Thyroid gland (tissue), 4 donors: ENCODE data around the gene SPATA31C1. TPM values are rescaled to one million over a fixed set of nuclear protein-coding genes. Genes with fewer than 3 reads are reported as not detected.

ENCODE experiments used
- DNase-seq, 2 donors: peaks; one replicate each; pipeline ENCODE4 v3.0.0-alpha.2; 2019
- H3K27ac ChIP-seq, 3 donors: fragments of 200-600 bp; sonication (generic); 1 replicate in 2 of 3; 2 replicates in 1 of 3; pipeline ENCODE4 v1.5.1; 2016 to 2019; ENCODE audit warnings: mild to moderate bottlenecking in 1 of 3, moderate library complexity in 1 of 3
- H3K27me3 ChIP-seq: fragments of 200-600 bp; sonication (generic); one replicate; pipeline ENCODE4 v1.5.1; 2019
- H3K36me3 ChIP-seq, 2 donors: fragments of 200-600 bp; sonication (generic); one replicate each; pipeline ENCODE4 v1.5.1; 2016 to 2019
- H3K4me1 ChIP-seq, 2 donors: fragments of 200-600 bp; sonication (generic); one replicate each; pipeline ENCODE4 v1.5.1; 2017 to 2019
- H3K4me3 ChIP-seq, 3 donors: fragments of 200-600 bp; sonication (generic); replicated peaks in 1 of 3; 1 replicate in 2 of 3; 2 replicates in 1 of 3; pipeline ENCODE4 v1.5.1; 2016; ENCODE audit warnings: mild to moderate bottlenecking in 1 of 3
- H3K9me3 ChIP-seq: fragments of 200-600 bp; sonication (generic); one replicate; pipeline ENCODE4 v1.5.1; 2017
- POLR2A ChIP-seq, 2 donors: fragments of 450-650 bp; IDR thresholded peaks; one replicate each; pipeline ENCODE4 v1.6.1; 2017; ENCODE audit warnings: antibody characterized with exemption in 2 of 2, mild to moderate bottlenecking in 2 of 2, moderate library complexity in 1 of 2
- whole genome bisulfite sequencing, 2 donors: methylation state at CpG; one replicate each; pipeline ENCODE4 v1.1.5; 2017; 5-methylcytosine and 5-hydroxymethylcytosine counted together
- intact Hi-C: fragments of 100-400 bp; cut with DNase I; formaldehyde crosslinking; loops from one replicate; pipeline ENCODE4 v1.15.1; 2023
- total RNA-seq, 4 donors: library from RNA; depleted of rRNA; stranded (reverse); fragments of >200 nt; gene quantifications; one replicate each; pipeline ENCODE4 v1.2.3, GENCODE V29; 2016
- TF ChIP-seq, protein P1 (sequence below), 6 experiments: fragments of 200-600 bp in 3 of 6; fragments of 450-650 bp in 3 of 6; sonication (generic) in 3 of 6; IDR thresholded peaks; one replicate each; pipeline ENCODE4 v1.5.1; 2016 to 2019; ENCODE audit warnings: antibody characterized with exemption in 6 of 6, mild to moderate bottlenecking in 2 of 6, inconsistent platforms in 1 of 6, moderate library complexity in 1 of 6

The SPATA31C1 gene
- total RNA-seq, 4 donors from 2014 or later: not detected

DNA sequence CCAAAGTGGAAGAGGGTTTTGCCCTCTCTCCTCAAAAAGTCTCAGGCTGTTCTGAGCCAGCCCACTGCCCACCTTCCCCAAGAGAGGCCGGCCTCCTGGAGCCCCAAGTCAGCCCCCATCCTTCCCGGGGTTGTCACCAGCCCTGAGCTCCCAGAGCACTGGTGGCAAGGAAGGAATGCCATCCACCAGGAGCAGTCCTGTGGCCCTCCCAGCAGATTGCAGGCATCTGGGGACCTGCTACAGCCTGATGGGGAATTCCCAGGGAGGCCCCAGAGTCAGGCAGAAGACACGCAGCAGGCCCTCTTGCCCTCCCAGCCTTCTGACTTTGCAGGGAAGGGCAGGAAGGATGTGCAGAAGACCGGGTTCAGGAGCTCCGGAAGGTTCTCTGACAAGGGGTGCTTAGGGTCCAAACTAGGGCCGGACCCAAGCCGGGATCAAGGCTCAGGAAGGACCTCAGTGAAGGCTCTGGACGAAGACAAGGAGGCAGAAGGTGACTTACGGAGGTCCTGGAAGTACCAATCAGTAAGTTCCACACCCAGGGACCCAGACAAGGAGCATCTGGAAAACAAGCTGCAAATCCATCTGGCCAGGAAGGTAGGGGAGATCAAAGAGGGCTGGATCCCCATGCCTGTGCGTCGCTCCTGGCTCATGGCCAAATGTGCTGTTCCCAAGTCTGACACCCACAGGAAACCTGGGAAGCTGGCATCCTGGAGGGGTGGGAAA is 31.4 kb upstream of the SPATA31C1 start:
- Histone ChIP-seq H3K27me3 (no peaks in the 10 kb centered on the region), H3K27ac (no peak overlapping the region), H3K4me3 (no peak overlapping the region), H3K4me1 (no peaks in the 10 kb centered on the region), H3K9me3 (no peaks in the 10 kb centered on the region), H3K36me3 (no peaks in the 10 kb centered on the region)
- intact Hi-C loops: no loop called here
- 76 to 79% methylated on average over 9 to 10 of the region's 11 CpGs for WGBS, 2 donors
- no peak for TF ChIP-seq POLR2A (IDR thresholded peaks at IDR 0.05)
- TF ChIP-seq, protein P1, sequence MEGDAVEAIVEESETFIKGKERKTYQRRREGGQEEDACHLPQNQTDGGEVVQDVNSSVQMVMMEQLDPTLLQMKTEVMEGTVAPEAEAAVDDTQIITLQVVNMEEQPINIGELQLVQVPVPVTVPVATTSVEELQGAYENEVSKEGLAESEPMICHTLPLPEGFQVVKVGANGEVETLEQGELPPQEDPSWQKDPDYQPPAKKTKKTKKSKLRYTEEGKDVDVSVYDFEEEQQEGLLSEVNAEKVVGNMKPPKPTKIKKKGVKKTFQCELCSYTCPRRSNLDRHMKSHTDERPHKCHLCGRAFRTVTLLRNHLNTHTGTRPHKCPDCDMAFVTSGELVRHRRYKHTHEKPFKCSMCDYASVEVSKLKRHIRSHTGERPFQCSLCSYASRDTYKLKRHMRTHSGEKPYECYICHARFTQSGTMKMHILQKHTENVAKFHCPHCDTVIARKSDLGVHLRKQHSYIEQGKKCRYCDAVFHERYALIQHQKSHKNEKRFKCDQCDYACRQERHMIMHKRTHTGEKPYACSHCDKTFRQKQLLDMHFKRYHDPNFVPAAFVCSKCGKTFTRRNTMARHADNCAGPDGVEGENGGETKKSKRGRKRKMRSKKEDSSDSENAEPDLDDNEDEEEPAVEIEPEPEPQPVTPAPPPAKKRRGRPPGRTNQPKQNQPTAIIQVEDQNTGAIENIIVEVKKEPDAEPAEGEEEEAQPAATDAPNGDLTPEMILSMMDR (IDR thresholded peaks at IDR 0.05): no peak
- DNase-seq: no peak

DNA sequence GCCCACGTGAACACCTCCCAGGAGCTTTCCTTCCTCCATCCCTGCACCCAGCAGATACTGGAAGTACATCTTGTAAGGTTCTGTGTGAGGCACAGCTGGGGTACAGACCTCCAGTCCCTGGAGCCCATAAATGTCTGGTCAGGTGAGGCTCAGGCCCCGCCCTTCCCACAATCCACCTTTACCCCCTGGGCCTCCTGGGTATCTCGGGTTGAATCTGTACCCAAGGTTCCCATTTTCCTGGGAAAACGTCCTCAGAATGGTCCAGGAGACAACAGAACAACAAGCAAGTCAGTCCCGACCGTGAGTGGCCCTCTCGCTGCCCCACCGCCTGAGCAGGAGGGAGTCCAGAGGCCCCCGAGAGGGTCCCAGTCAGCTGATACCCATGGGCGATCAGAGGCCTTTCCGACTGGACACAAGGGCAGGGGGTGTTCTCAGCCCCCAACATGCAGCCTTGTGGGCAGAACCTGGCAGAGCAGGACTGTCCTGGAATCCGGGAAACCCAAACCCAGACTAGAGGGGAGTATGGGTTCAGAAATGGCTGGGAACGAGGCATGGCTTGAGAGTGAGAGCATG is 30.7 kb upstream of the SPATA31C1 start:
- 79 to 86% methylated on average over 11 to 13 of the region's 13 CpGs for WGBS, 2 donors
- intact Hi-C loops: no loop called here

DNA sequence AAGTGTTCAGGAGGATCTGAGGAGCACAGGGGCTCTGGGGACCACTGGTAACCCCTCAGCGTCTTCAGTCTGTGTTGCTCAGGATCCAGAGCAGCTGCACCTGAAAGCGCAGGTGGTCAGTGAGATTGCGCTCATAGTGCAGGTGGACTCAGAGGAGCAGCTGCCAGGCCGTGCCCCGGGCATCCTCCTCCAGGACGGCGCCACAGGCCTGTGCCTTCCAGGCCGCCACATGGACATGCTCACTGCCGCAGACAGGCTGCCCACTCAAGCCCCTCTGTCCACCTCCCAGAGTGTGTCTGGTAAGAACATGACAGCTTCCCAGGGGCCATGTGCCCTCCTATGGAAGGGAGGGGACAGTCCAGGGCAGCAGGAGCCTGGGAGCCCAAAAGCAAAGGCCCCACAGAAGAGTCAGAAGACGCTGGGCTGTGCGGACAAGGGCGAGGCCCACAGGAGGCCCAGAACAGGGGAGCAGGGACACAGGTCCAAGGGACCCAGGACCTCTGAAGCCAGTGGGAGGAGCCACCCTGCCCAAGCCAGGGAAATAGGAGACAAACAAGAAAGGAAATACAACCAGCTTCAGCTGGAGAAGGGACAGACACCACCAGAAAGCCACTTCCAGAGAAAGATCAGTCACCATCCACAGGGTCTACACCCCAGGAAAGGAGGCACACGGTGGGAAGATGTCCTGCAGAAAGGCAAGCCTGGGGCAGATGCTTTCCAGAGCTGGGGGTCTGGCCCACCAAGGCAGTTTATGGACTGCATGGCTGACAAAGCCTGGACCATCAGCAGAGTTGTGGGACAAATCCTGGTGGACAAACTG is 29.9 kb upstream of the SPATA31C1 start:
- no peaks in the 10 kb centered on the region for H3K9me3 ChIP-seq
- H3K27me3 ChIP-seq: no peaks in the 10 kb centered on the region
- H3K4me3 ChIP-seq: no peak overlapping the region
- TF ChIP-seq, protein P1 (IDR thresholded peaks at IDR 0.05): no peak
- intact Hi-C loops: no loop called here
- 78 to 88% methylated on average over 5 to 9 of the region's 13 CpGs for WGBS, 2 donors
- no peaks in the 10 kb centered on the region for H3K4me1 ChIP-seq
- no peaks in the 10 kb centered on the region for H3K36me3 ChIP-seq
- DNase-seq: no peak
- H3K27ac ChIP-seq: no peak overlapping the region

More for the DNA sequence above, 30.7 kb upstream of the SPATA31C1 start:
- H3K36me3 ChIP-seq: no peaks in the 10 kb centered on the region
- no peaks in the 10 kb centered on the region for H3K4me1 ChIP-seq
- no peaks in the 10 kb centered on the region for H3K27me3 ChIP-seq
- H3K9me3 ChIP-seq: no peaks in the 10 kb centered on the region
- no peak for DNase-seq
- no peak overlapping the region for H3K4me3 ChIP-seq
- no peak overlapping the region for H3K27ac ChIP-seq
- TF ChIP-seq POLR2A (IDR thresholded peaks at IDR 0.05): no peak
- TF ChIP-seq, protein P1 (IDR thresholded peaks at IDR 0.05): no peak

DNA sequence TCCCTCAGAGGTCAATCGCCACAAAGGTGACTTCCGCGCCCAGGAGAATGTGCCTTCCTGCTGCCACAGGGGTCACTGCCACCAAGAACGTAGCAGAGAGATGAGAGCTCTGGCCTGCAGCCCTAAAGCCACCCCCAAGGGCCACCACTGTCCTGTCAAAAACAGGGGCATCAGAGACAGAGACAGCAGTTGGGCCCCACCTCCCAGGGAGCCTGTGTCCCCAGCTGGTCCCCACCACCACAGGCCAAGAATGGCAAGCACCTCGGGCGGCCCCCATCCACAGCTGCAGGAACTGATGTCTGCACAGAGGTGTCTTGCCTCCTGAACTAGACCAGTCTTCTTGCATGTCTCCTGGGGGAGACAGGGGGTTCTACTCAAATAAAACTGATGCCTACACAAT is 29.3 kb upstream of the SPATA31C1 start:
- no peak for DNase-seq
- Histone ChIP-seq H3K9me3 (no peaks in the 10 kb centered on the region), H3K27me3 (no peaks in the 10 kb centered on the region), H3K27ac (no peak overlapping the region), H3K4me1 (no peaks in the 10 kb centered on the region), H3K36me3 (no peaks in the 10 kb centered on the region), H3K4me3 (no peak overlapping the region)
- WGBS, 2 donors: 89 to 90% methylated on average over 2 to 6 of the region's 6 CpGs
- TF ChIP-seq, protein P1 (IDR thresholded peaks at IDR 0.05): no peak
- no peak for TF ChIP-seq POLR2A (IDR thresholded peaks at IDR 0.05)
- intact Hi-C loops: no loop called here
